Activated naive CD4-positive, alpha-beta T cell (primary cell): Measurements from ENCODE around the gene TRIM43B.
"Not testable (repeated sequence)": the region's sequence is repeated elsewhere in the genome, so short reads cannot be mapped to it uniquely, and the experiment has no call there.

Experiments used
- DNase-seq, 4 experiments: peaks; one replicate each; lab custom pipeline; 2025; lab: John Stamatoyannopoulos, UW

The TRIM43B gene

DNA sequence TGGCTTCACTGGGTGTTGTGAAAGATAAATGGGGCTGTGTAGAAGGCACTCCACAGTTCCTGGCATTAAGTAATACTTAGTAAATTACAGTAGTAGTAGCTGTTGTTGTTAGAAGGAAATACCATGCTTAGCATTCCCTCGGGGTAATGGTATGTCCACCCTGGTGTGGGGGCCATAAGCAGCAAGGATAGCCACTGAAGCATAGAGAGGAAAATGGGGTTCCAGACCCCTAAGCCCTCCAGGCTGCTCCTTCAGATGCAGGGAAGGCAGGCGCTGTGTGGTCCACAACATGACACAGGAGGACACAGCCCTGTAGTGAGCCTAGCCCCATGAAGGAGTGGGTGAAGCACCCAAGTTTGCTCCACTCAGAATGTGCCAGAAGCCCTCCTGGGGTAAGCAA is 50.6 kb downstream of the TRIM43B start:
- not testable (repeated sequence) for DNase-seq

DNA sequence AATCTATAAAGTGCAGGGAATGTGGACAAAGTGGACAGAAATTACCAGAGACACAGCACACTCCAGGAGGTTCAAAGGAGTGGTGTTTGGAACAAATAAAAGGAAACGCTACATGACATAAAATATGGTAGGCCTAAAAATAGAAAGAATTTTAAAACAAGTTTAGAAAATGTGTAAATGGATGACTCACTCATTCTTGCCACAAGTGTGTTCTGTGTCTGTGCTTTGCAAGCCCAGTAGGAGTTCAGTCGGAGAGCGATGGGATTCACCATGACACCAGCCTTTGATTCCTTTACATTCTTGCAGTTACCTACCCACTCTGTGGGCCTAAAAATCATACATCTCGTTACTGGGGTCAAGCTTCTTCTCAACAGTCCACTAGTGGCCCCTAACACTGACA is 51.2 kb downstream of the TRIM43B start:
- DNase-seq, result not testable (repeated sequence)

DNA sequence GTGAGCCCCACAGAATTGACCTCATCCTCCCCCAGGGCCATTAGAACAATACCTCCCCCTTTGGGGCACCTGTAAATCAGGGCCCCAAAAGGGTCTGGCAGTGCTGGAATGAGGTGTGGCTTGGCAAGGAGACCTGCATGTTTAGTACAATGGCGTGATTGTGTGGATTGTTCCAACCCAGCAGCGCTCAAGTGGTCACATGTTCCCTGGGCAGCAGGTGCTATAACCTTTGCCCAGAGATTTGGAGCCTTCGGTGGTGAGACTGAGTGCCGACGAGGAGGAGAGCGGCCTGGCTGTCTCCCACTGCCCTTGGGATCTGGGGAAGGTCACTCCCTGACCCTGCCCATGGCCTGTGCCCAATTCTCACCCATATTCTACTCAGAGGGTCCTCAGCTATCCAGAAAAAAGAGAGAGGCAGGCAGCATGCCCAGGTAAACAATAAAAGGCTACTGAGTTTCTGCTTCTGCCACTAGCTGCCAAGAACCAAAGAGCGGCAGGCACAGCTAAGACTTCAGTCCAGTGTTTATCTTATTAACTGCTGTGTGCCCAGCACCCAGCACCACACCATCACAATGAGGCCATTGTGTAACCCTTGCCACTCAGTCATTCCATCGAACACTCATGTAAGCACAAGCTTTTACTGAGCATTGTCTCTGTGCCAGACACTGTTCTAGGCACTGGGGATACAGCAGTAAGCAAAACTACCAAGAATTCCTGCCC is 54.6 kb downstream of the TRIM43B start:
- DNase-seq, result not testable (repeated sequence)

DNA sequence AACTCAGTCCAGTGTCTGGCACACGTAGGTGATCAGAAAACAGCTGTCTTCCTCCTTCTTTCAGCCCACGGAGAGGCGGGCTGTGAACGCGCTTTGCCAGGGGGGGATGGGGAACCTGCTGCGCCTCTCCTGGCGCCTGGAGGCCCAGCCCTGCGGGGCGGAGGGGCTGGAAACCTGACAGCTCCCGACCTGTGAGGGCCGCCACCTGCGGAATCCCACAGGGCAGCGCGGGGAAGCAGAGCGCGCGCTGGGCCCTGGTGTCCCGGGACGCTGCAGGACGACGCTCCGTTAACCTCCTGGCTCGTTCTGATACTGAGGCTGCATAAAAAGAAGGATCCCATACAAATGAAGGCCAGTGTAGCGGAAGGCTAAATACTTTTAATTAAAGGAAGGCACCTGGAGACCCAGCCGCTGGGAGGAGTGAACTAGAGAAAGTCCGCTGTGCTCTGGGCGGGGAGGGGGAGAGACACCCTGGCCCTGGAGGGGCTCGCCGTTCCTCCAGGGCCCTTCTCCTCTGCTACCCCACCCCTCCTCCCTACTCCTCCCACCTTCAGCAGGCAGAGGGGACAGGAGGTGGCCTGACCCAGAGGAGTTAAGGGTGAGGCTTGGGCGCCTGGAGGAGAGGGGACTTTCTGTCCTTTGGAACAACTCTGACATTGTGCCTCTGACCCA is 57.2 kb downstream of the TRIM43B start:
- not testable (repeated sequence) for DNase-seq
